VCaP (cell line): Measurements from ENCODE around the gene DDX41.

Experiments
- H3K27ac ChIP-seq: fragments of 450-650 bp; 2 replicates; pipeline ENCODE4 v1.5.1; 2017
- CTCF ChIP-seq: fragments of 450-650 bp; conservative IDR thresholded peaks from 2 replicates; pipeline ENCODE4 v1.5.1; 2017; ENCODE audit warnings: mild to moderate bottlenecking, moderate library complexity

The DDX41 gene

GRCh38 chr5:177511181-177511580, 5.6 kb downstream of the DDX41 start:
- H3K27ac ChIP-seq = no peak overlapping the region
- TF ChIP-seq CTCF = no peak

GRCh38 chr5:177510567-177511053, 6.2 kb downstream of the DDX41 start:
- H3K27ac ChIP-seq = no peak overlapping the region
- TF ChIP-seq CTCF = no peak

GRCh38 chr5:177509991-177510566, 6.7 kb downstream of the DDX41 start:
- no peak for TF ChIP-seq CTCF
- H3K27ac ChIP-seq = no peak overlapping the region

- no peak within 1 kb of the TSS for H3K27ac ChIP-seq
- TF ChIP-seq CTCF = no peak
These were observed 7.3 kb downstream of the DDX41 start, which contains the start of gene DOK3 for GRCh38 chr5:177509381-177509951. Gene DOK3, minus strand, starts transcription at chr5:177509826. Its CDS starts 286 bp downstream, at chr5:177509540.

GRCh38 chr5:177508837-177509236, 7.9 kb downstream of the DDX41 start:
- no peak overlapping the region for H3K27ac ChIP-seq

GRCh38 chr5:177508221-177508611, 8.5 kb downstream of the DDX41 start:
- H3K27ac ChIP-seq = no peak overlapping the region

More at GRCh38 chr5:177508837-177509236, 7.9 kb downstream of the DDX41 start:
- no peak for TF ChIP-seq CTCF

More at GRCh38 chr5:177508221-177508611, 8.5 kb downstream of the DDX41 start:
- no peak for TF ChIP-seq CTCF
